Mesenchymal stem cell (in vitro differentiated cells and primary cell): Measurements from ENCODE around the gene CACNA1C.

Experiments used
- DNase-seq: peaks from one replicate; pipeline ENCODE4 v3.0.0-alpha.2; 2013
- H2AFZ ChIP-seq: one replicate; pipeline ENCODE4 v1.6.1; 2013; ENCODE audit warnings: low read depth, mild to moderate bottlenecking, control low read depth, inconsistent platforms, low read length, moderate library complexity
- H2AK5ac ChIP-seq: 2 replicates; pipeline ENCODE4 v1.6.1; 2013; ENCODE audit warnings: low read length, moderate library complexity, mild to moderate bottlenecking, inconsistent platforms; ENCODE audit not compliant: severe bottlenecking
- H2BK120ac ChIP-seq: one replicate; pipeline ENCODE4 v1.6.1; 2013; ENCODE audit warnings: low read depth, mild to moderate bottlenecking, inconsistent platforms, low read length, moderate library complexity
- H2BK12ac ChIP-seq, 2 experiments: one replicate each; pipeline ENCODE4 v1.6.1; 2013; ENCODE audit warnings: inconsistent platforms in 2 of 2, low read length in 2 of 2, mild to moderate bottlenecking in 2 of 2, moderate library complexity in 2 of 2, control low read depth in 1 of 2
- H2BK15ac ChIP-seq: one replicate; pipeline ENCODE4 v1.6.1; 2013; ENCODE audit warnings: mild to moderate bottlenecking, low read depth, inconsistent platforms; ENCODE audit not compliant: poor library complexity, severe bottlenecking
- H2BK5ac ChIP-seq: 2 replicates; pipeline ENCODE4 v1.6.1; 2013; ENCODE audit warnings: low read depth, mild to moderate bottlenecking, low read length, control low read depth, inconsistent platforms; ENCODE audit not compliant: poor library complexity, severe bottlenecking
- H3K14ac ChIP-seq, 2 experiments: one replicate each; pipeline ENCODE4 v1.6.1; 2013; ENCODE audit warnings: inconsistent platforms in 2 of 2, low read length in 2 of 2, control low read depth in 1 of 2, mild to moderate bottlenecking in 1 of 2, moderate library complexity in 1 of 2
- H3K18ac ChIP-seq, 2 experiments: one replicate each; pipeline ENCODE4 v1.6.1; 2013; ENCODE audit warnings: inconsistent platforms in 2 of 2, low read length in 2 of 2, control low read depth in 1 of 2, low read depth in 1 of 2, mild to moderate bottlenecking in 1 of 2
- H3K23ac ChIP-seq, 2 experiments: one replicate each; pipeline ENCODE4 v1.6.1; 2013; ENCODE audit warnings: inconsistent platforms in 2 of 2, low read length in 2 of 2, mild to moderate bottlenecking in 2 of 2, moderate library complexity in 2 of 2, control low read depth in 1 of 2
- H3K27ac ChIP-seq: 2 replicates; pipeline ENCODE4 v1.5.1; 2013; ENCODE audit warnings: mild to moderate bottlenecking, moderate library complexity, low read length, control low read depth, inconsistent platforms; ENCODE audit not compliant: poor library complexity, severe bottlenecking
- H3K27me3 ChIP-seq, 2 experiments: 2 replicates each; pipeline versions ENCODE4 v1.6.1 to v1.7.0; 2013; ENCODE audit warnings: low read length in 2 of 2, mild to moderate bottlenecking in 2 of 2, moderate library complexity in 2 of 2, control low read depth in 1 of 2, inconsistent platforms in 1 of 2; ENCODE audit not compliant: control insufficient read depth in 1 of 2, insufficient read depth in 1 of 2
- H3K36me3 ChIP-seq, 2 experiments: 2 replicates each; pipeline versions ENCODE4 v1.6.1 to v1.7.0; 2013; ENCODE audit warnings: low read length in 2 of 2, control low read depth in 1 of 2, inconsistent platforms in 1 of 2, low read depth in 1 of 2, mild to moderate bottlenecking in 1 of 2; ENCODE audit not compliant: insufficient read depth in 2 of 2, control insufficient read depth in 1 of 2
- H3K4ac ChIP-seq, 2 experiments: one replicate each; pipeline ENCODE4 v1.6.1; 2013; ENCODE audit warnings: inconsistent platforms in 2 of 2, low read length in 2 of 2, mild to moderate bottlenecking in 2 of 2, moderate library complexity in 2 of 2, control low read depth in 1 of 2, low read depth in 1 of 2
- H3K4me1 ChIP-seq: 2 replicates; pipeline ENCODE4 v1.6.1; 2013; ENCODE audit warnings: low read depth, low read length, control low read depth; ENCODE audit not compliant: control insufficient read depth, insufficient read depth
- H3K4me2 ChIP-seq: 2 replicates; pipeline ENCODE4 v1.6.1; 2013; ENCODE audit warnings: low read length, mild to moderate bottlenecking, inconsistent platforms; ENCODE audit not compliant: poor library complexity, severe bottlenecking
- H3K4me3 ChIP-seq, 2 experiments: 2 replicates each; pipeline versions ENCODE4 v1.5.1 to v1.7.0; 2013; ENCODE audit warnings: low read length in 2 of 2, mild to moderate bottlenecking in 2 of 2, control low read depth in 1 of 2, low read depth in 1 of 2; ENCODE audit not compliant: insufficient read depth in 1 of 2
- H3K79me1 ChIP-seq: replicated peaks from 2 replicates; pipeline ENCODE4 v1.6.1; 2013; ENCODE audit warnings: mild to moderate bottlenecking, control low read depth, low read length, inconsistent platforms; ENCODE audit not compliant: poor library complexity, severe bottlenecking
- H3K9ac ChIP-seq: 2 replicates; pipeline ENCODE4 v1.7.0; 2013; ENCODE audit warnings: mild to moderate bottlenecking, low read length, moderate library complexity
- H3K9me3 ChIP-seq: 2 replicates; pipeline ENCODE4 v1.7.0; 2013; ENCODE audit warnings: mild to moderate bottlenecking, low read length; ENCODE audit not compliant: control insufficient read depth
- H4K8ac ChIP-seq: one replicate; pipeline ENCODE4 v1.6.1; 2013; ENCODE audit warnings: inconsistent platforms, mild to moderate bottlenecking, low read length, moderate library complexity
- H4K91ac ChIP-seq: one replicate; pipeline ENCODE4 v1.6.1; 2013; ENCODE audit warnings: mild to moderate bottlenecking, low read length, inconsistent platforms
- WGBS: methylation state at CpG from one replicate; pipeline ENCODE4 v1.1.7; 2013; ENCODE audit warnings: mixed read lengths; 5-methylcytosine and 5-hydroxymethylcytosine counted together

Gene CACNA1C

DNA sequence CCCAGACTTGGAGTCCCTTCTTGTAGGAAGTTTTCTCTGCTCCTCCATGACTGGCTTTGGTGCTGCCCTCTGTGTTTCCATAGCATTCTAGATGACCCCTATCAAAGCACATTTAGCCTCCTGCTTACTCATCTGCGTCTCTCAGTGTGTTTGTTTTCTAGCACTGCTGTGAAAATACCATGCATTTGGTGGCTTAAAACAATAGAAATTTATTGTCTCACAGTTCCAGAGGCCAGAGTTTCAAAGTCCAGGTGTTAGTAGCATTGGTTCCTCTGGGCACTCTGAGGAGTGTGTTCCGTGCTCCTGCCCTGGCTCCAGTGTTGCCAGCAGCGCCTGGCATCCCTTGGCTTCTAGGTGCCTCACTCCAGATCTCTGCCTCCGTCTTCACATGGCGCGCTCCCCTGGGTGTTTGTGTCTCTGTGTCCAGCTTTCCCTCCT is 86.1 kb downstream of the CACNA1C start:
- Histone ChIP-seq H3K14ac (no peak overlapping the region), H2BK5ac (no peak overlapping the region), H3K79me1 (no peaks in the 10 kb centered on the region), H3K4me1 (peaks cover 7% of the 10 kb centered on the region), H2AFZ (no peak overlapping the region), H2AK5ac (no peak overlapping the region), H4K91ac (no peak overlapping the region), H3K4me3 (no peak overlapping the region), H3K27ac (no peak overlapping the region), H3K4ac (no peak overlapping the region), H3K9me3 (no peaks in the 10 kb centered on the region), H3K4me2 (no peak overlapping the region), H3K27me3 (no peaks in the 10 kb centered on the region), H2BK15ac (no peak overlapping the region), H2BK120ac (no peak overlapping the region), H3K18ac (no peak overlapping the region), H2BK12ac (peak overlapping the region in 1 of 2 experiments; percentile 67), H4K8ac (peak overlapping the region; percentile 9), H3K9ac (no peak overlapping the region), H3K23ac (no peak overlapping the region), H3K36me3 (peaks cover 0 to 21% of the 10 kb centered on the region in 2 experiments)
- peak; percentile 7 for DNase-seq
- 91% methylated on average over 6 of the region's 6 CpGs for WGBS

- Histone ChIP-seq H2BK12ac (peak overlapping the region in 1 of 2 experiments; percentile 2), H4K91ac (no peak overlapping the region), H3K36me3 (peaks cover 0 to 25% of the 10 kb centered on the region in 2 experiments), H2AK5ac (no peak overlapping the region), H3K4me1 (peaks cover 7% of the 10 kb centered on the region), H3K27ac (no peak overlapping the region), H2BK120ac (no peak overlapping the region), H4K8ac (peak overlapping the region; percentile 33), H3K4me2 (no peak overlapping the region), H3K9me3 (no peaks in the 10 kb centered on the region), H3K4me3 (no peak overlapping the region), H2BK5ac (no peak overlapping the region), H2BK15ac (peak overlapping the region; percentile 4), H3K79me1 (no peaks in the 10 kb centered on the region), H3K18ac (peak overlapping the region in 1 of 2 experiments; percentile 41), H2AFZ (no peak overlapping the region), H3K14ac (no peak overlapping the region), H3K23ac (no peak overlapping the region), H3K27me3 (no peaks in the 10 kb centered on the region), H3K9ac (no peak overlapping the region), H3K4ac (no peak overlapping the region)
- WGBS, result 92% methylated on average over 10 of the region's 10 CpGs
- no peak for DNase-seq
These were observed 86.9 kb downstream of the CACNA1C start for GRCh38 chr12:2139651-2140050.

GRCh38 chr12:2140858-2141519 is 88.2 kb downstream of the CACNA1C start:
- no peak overlapping the region for H2AFZ ChIP-seq
- no peak overlapping the region for H3K18ac ChIP-seq
- no peak overlapping the region for H3K9ac ChIP-seq
- H2BK12ac ChIP-seq, result no peak overlapping the region
- no peak overlapping the region for H2BK5ac ChIP-seq
- H3K4me3 ChIP-seq, result no peak overlapping the region
- H4K8ac ChIP-seq, result no peak overlapping the region
- WGBS, result 92% methylated on average over 9 of the region's 9 CpGs
- H2AK5ac ChIP-seq, result no peak overlapping the region
- no peaks in the 10 kb centered on the region for H3K9me3 ChIP-seq
- H3K23ac ChIP-seq, result no peak overlapping the region
- no peak overlapping the region for H2BK15ac ChIP-seq
- peaks cover 7% of the 10 kb centered on the region for H3K4me1 ChIP-seq
- H3K36me3 ChIP-seq, result peaks cover 0 to 25% of the 10 kb centered on the region in 2 experiments
- no peak for DNase-seq
- H3K27me3 ChIP-seq, result peaks cover 0 to 4% of the 10 kb centered on the region in 2 experiments
- no peak overlapping the region for H4K91ac ChIP-seq
- no peak overlapping the region for H3K4me2 ChIP-seq
- H3K27ac ChIP-seq, result no peak overlapping the region
- H3K14ac ChIP-seq, result no peak overlapping the region
- H3K79me1 ChIP-seq, result no peaks in the 10 kb centered on the region
- H2BK120ac ChIP-seq, result no peak overlapping the region
- H3K4ac ChIP-seq, result no peak overlapping the region

GRCh38 chr12:2142068-2142467 is 89.3 kb downstream of the CACNA1C start:
- Histone ChIP-seq H2AFZ (no peak overlapping the region), H3K9ac (no peak overlapping the region), H2BK15ac (no peak overlapping the region), H3K4me1 (peaks cover 7% of the 10 kb centered on the region), H3K4me2 (no peak overlapping the region), H4K8ac (no peak overlapping the region), H3K14ac (peak overlapping the region in 1 of 2 experiments; percentile 53), H3K79me1 (no peaks in the 10 kb centered on the region), H2BK120ac (no peak overlapping the region), H2BK5ac (no peak overlapping the region), H3K27ac (no peak overlapping the region), H3K23ac (no peak overlapping the region), H3K4ac (no peak overlapping the region), H2AK5ac (no peak overlapping the region), H2BK12ac (peak overlapping the region in 1 of 2 experiments; percentile 30), H3K36me3 (peaks cover 0 to 25% of the 10 kb centered on the region in 2 experiments), H3K27me3 (peaks cover 0 to 13% of the 10 kb centered on the region in 2 experiments), H3K4me3 (no peak overlapping the region), H3K18ac (no peak overlapping the region), H4K91ac (peak overlapping the region; percentile 31), H3K9me3 (no peaks in the 10 kb centered on the region)
- WGBS, result 88% methylated on average over 10 of the region's 10 CpGs
- DNase-seq, result no peak
